ENCODE measurements around the gene PTPN22.
"Not testable (repeated sequence)": the region's sequence is repeated elsewhere in the genome, so short reads cannot be mapped to it uniquely, and the experiment has no call there.

Gene PTPN22

DNA sequence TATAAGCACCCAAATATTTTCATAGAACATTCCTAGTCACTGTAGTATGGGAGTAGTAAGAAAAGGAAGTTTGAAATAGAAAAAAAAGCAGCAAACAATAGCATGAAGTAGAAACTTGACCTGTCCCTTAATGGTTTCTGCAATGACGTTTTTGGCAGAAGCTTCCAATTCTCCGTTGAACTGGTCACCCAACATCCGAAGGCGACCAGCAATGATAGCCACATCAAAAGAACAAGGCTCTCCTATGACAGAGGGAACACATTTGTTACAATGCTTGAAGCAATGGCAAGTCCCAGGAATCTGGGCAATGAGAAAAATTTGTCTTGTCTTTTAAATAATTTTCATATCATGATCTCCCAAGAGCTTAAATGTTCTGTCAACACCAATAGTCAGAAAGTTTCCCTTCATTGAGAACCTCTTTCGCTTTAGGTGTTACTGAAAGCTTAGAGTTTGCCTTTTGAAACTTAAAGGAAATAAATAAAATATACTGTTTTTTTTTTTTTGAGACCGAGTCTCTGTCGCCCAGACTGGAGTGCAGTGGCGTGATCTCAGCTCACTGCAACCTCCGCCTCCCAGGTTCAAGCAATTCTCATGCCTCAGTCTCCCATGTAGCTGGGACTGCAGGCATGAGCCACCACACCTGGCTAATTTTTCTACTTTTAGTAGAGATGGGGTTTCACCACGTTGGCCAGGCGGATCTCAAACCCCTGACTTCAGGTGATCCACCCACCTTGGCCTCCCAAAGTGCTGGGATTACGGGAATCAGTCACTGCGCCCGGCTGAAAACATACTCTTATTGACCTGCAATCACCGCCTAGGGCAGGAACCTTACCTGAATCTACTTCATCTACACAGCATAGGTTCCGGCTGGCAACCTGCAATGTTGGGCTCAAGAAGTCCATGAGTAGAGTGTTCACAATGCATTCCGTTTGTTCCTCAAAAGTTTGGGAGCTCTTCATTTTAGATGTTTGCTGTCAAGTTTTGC, 15.2 kb upstream of the PTPN22 start:
- no peak for DNase-seq

DNA sequence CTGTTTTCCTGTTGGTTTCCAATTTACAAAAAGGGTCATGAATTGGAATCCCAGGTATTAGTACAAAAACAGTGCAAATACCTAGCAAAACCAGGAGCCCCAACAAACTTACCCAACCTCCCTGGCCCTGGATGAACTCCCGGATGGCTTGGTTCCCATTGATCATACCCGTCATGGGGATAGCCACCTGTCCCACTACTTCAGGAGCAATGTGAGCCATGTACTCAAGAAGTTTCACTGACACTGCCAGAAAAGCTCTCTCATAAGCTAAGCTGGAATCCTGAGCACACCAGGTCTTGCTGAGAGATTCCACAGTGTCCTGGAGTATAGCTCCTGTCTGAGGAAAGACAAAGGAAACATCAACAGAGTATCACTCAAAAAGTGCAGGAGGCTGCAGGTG, 10.1 kb upstream of the PTPN22 start:
- no peak for DNase-seq

DNA sequence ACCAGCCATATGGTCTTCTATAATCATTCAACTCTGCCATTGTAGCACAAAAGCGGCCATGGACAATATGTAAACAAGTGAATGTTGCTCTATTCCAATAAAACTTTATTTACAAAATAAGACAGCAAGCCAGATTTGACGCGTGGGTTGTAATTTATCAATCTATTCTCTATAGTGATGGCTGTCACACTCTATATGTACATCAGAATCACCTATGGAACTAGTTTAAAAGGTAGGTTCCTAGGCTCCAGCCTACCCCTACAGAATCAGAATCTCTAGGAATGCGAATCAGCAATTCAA, 8.2 kb upstream of the PTPN22 start:
- DNase-seq = no peak

- no peak for DNase-seq
Measured at GRCh38 chr1:113876176-113876575, 4.7 kb upstream of the PTPN22 start.

GRCh38 chr1:113875714-113876113, 4.2 kb upstream of the PTPN22 start:
- DNase-seq = no peak

- DNase-seq = no peak
Measured at GRCh38 chr1:113874012-113874879, 2.7 kb upstream of the PTPN22 start.

GRCh38 chr1:113872219-113872935, 865 bp upstream of the PTPN22 start:
- no peak for DNase-seq

DNA sequence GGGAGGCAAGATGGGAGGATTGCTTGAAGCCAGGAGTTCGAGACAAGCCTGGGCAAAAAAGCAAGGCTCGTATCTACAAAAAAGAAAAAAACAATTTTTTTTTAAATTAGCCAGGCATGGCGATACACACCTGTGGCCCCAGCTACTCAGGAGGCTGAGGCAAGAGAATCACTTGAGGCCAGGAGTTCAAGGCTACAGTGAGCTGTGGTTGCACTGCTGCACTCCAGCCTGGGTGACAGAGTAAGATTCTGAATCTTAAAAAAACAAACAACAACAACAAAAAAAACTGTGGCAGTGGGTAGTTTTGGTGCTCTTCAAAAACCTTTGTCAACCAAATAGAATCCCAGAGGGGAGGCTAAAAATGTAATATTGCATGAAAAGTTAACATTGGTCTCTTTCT, 734 bp downstream of the PTPN22 start:
- no peak for DNase-seq

DNA sequence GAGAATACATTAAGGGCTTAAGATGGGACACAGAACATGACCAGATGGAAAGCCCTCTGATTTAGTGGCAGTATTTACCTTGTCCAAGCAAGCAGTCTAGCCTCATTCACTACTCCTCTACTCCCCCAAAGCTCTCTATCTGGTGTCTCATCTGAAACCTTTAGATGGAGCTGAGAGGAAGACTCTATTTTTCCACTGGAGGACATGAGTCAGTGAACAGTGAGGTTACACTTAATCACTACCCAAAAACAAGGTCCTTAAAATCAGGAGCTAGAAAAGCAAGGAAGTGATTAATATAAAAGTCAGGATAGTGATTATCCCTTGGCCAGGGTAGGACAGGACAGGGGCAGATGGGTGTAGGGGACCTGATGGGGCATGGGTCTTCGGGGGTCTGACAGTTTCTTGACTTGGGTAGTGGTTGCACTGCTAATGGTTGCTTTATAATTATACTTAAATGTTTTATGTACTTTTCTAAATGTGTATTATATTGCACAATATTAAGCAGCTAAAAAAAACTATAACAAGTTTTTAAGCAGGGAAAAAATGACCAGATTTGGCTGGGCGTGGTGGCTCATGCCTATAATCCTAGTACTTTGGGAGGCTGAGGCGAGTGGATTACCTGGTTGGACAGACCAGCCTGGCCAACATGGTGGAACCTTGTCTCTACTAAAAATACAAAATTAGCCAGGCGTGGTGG, 3.0 kb downstream of the PTPN22 start:
- no peak for DNase-seq

GRCh38 chr1:113861641-113862040, 9.9 kb downstream of the PTPN22 start:
- DNase-seq = no peak

DNA sequence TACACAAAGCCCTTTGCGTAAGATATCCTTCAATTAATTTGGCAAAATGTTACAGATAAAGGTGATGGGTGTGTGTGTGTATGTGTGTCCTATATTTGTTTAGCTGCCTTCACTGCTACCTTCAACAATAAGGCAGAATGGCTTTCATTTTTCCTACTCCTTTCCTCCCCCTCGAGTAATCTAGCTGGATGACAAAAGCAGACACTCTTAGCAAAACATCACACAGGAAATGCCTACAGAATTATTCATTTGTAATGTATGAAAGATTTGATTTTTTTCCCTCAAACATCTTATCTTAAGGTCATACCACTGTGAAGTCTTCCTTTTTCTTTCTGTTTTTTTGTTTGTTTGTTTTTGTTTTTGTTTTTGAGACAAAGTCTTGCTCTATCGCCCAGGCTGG, 10.6 kb downstream of the PTPN22 start:
- DNase-seq = no peak

- DNase-seq = no peak
Measured at GRCh38 chr1:113859478-113860175, 11.9 kb downstream of the PTPN22 start.

GRCh38 chr1:113858982-113859381, 12.5 kb downstream of the PTPN22 start:
- no peak for DNase-seq

DNA sequence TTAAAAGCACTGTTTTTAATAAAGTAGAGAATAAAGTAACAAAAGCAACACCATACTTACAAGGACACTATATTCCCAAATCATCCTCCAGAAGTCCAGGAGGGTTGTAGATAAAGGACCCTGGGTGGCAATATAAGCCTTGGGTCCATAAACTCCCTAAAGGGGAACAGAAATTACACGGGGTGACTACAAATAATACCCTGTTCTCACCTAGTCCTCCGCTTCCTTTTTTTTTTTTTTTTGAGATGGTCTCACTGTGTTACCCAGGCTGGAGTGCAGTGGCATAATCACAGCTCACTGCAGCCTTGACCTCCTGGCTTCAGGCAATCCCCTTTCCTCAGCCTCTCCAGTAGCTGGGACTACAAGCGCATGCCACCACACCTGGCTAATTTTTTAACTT, 13.1 kb downstream of the PTPN22 start:
- no peak for DNase-seq

GRCh38 chr1:113857776-113858175, 13.7 kb downstream of the PTPN22 start:
- DNase-seq = no peak

DNA sequence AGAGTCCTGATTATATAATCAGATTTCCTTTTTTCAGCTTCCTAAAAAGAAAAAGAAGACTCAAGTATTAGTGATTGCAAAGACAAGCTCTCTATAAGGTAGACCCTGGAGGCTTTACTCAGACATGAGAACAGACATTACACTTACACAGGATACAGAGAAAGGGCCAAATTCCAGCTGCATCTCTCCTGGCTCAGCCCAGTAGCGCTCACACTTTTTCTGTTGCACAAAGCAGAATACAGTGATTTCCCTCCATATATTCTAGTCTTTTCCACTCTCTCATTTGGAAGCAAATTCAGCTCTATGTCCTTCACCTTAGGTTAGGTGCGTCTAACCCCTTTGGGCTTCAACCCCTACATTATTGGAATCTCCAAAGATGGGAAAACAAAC, 15.1 kb downstream of the PTPN22 start:
- no peak for DNase-seq

- DNase-seq = no peak
Measured at GRCh38 chr1:113855630-113856400, 15.7 kb downstream of the PTPN22 start.

DNA sequence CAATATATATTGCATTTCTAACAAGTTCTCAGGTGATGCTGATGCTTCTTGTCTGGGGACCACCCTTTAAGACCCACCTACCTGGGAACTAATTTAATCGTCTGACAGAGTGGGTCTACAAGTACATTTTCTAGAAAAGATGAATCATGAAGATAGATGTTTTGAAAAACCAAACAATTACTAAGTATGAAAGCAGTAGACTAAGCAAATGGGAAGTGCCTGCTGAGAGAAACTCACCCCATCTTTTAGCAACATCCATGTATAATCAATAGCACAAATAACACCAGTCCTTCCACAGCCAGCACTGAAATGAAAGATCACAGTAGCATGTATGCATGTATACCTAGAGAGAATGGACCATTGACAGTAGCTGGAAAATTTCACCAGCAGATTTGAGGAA, 17.3 kb downstream of the PTPN22 start:
- no peak for DNase-seq

DNA sequence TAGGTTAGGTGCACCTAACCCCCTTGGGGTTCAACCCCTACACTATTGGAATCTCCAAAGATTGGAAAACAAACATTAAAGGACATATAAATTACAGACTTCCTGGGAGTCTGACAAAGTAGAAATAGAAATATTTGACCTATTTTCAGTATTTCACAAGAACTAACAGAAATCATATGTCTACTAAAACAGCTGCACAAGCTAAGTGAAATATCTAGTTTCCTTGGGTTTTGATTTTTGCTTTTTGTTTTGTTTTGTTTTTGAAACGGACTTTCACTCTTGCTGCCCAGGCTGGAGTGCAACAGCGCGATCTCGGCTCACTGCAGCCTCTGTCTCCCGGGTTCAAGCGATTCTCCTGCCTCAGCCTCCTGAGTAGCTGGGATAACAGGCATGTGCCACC, 18.8 kb downstream of the PTPN22 start:
- DNase-seq = not testable (repeated sequence)

GRCh38 chr1:113850127-113850796, 21.2 kb downstream of the PTPN22 start:
- no peak for DNase-seq

- DNase-seq = no peak
Measured at GRCh38 chr1:113849072-113849471, 22.4 kb downstream of the PTPN22 start.
